Omental fat pad (tissue), 4 donors: ENCODE results near the gene MGMT. TPM values are rescaled to one million over a fixed set of nuclear protein-coding genes. Genes with fewer than 3 reads are reported as not detected.

ENCODE experiments used
- ATAC-seq: fragments of 150-250 bp; one replicate; pipeline ENCODE4 v1.9.1; 2016; ENCODE audit warnings: mild to moderate bottlenecking, moderate library complexity; ENCODE audit not compliant: low FRiP score
- DNase-seq: peaks from one replicate; pipeline ENCODE4 v3.0.0-alpha.2; 2019; ENCODE audit warnings: low spot score
- total RNA-seq, 4 donors: library from RNA; depleted of rRNA; stranded (reverse); fragments of >200 nt; gene quantifications; one replicate each; pipeline ENCODE4 v1.1.0, GENCODE V29; 2016
- TF ChIP-seq, protein P1 (sequence below), 3 donors: fragments of 450-650 bp; IDR thresholded peaks; one replicate each; pipeline ENCODE4 v1.5.1; 2016 to 2017; ENCODE audit warnings: antibody characterized with exemption in 3 of 3, mild to moderate bottlenecking in 3 of 3, moderate library complexity in 2 of 3

The MGMT gene
- total RNA-seq, 4 donors from 2014 or later: 27.3 to 56.6 (median 35.4) TPM

DNA sequence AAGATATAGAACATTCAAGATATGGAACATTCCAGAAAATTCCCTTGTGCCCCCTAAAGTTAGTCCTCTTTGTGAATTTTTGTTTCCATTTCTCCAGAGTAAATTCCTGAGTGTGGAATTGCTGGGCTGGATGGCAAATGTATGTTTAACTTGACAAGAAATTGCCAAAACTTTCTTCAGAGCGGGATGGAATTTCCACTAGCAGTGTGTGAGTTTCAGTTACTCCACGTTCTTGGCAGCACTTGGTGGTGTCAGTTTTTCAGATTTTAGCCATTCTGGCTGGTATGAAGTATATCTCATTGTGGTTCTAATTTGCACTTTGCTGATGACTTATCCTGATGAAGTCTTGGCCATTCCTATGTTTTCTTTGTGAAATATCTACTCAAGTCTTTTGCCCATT lies 71.2 kb downstream of the MGMT start:
- ATAC-seq: no peak
- TF ChIP-seq, protein P1, sequence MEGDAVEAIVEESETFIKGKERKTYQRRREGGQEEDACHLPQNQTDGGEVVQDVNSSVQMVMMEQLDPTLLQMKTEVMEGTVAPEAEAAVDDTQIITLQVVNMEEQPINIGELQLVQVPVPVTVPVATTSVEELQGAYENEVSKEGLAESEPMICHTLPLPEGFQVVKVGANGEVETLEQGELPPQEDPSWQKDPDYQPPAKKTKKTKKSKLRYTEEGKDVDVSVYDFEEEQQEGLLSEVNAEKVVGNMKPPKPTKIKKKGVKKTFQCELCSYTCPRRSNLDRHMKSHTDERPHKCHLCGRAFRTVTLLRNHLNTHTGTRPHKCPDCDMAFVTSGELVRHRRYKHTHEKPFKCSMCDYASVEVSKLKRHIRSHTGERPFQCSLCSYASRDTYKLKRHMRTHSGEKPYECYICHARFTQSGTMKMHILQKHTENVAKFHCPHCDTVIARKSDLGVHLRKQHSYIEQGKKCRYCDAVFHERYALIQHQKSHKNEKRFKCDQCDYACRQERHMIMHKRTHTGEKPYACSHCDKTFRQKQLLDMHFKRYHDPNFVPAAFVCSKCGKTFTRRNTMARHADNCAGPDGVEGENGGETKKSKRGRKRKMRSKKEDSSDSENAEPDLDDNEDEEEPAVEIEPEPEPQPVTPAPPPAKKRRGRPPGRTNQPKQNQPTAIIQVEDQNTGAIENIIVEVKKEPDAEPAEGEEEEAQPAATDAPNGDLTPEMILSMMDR (IDR thresholded peaks at IDR 0.05): no peak
- no peak for DNase-seq

- DNase-seq (no peak), ATAC-seq (peak; percentile 83)
- TF ChIP-seq, protein P1 (IDR thresholded peaks at IDR 0.05): no peak
These were observed 74.2 kb downstream of the MGMT start for GRCh38 chr10:129541200-129541599.

GRCh38 chr10:129541748-129542487 lies 74.9 kb downstream of the MGMT start:
- no peak for ATAC-seq
- no peak for DNase-seq
- TF ChIP-seq, protein P1 (IDR thresholded peaks at IDR 0.05): no peak

- DNase-seq (no peak), ATAC-seq (no peak)
- TF ChIP-seq, protein P1 (IDR thresholded peaks at IDR 0.05): no peak
These were observed 75.5 kb downstream of the MGMT start for GRCh38 chr10:129542589-129542988.

- DNase-seq (no peak), ATAC-seq (no peak)
- TF ChIP-seq, protein P1 (IDR thresholded peaks at IDR 0.05): no peak
These were observed 77.5 kb downstream of the MGMT start for GRCh38 chr10:129544205-129545202.

GRCh38 chr10:129545261-129545660 lies 78.2 kb downstream of the MGMT start:
- TF ChIP-seq, protein P1 (IDR thresholded peaks at IDR 0.05): no peak
- DNase-seq (no peak), ATAC-seq (no peak)
